Keratinocyte (primary cell): Measurements from ENCODE around the gene EPG5. TPM values are rescaled to one million over a fixed set of nuclear protein-coding genes. Genes with fewer than 3 reads are reported as not detected.

Experiments used
- DNase-seq: peaks from one replicate; pipeline ENCODE4 v3.0.0-alpha.2; 2011; ENCODE audit warnings: low read depth, missing footprints, low spot score
- FAIRE-seq: peaks from 2 replicates; lab custom pipeline; 2011; peaks lifted over from hg19 to GRCh38; lab: Jason Lieb, UNC
- H2AFZ ChIP-seq: 2 replicates; pipeline ENCODE4 v1.6.0; 2012; ENCODE audit warnings: low read length, control low read depth, inconsistent platforms; ENCODE audit not compliant: control insufficient read depth
- H3K27ac ChIP-seq: 2 replicates; pipeline ENCODE4 v1.5.1; 2011; ENCODE audit warnings: low read length; ENCODE audit not compliant: control insufficient read depth, insufficient read depth
- H3K27me3 ChIP-seq: 3 replicates; pipeline ENCODE4 v1.6.0; 2011; ENCODE audit warnings: low read length; ENCODE audit not compliant: control insufficient read depth, insufficient read depth; ENCODE audit errors: extremely low read depth
- H3K36me3 ChIP-seq, 2 experiments: 2 replicates in 1 of 2; 3 replicates in 1 of 2; pipeline ENCODE4 v1.5.1; 2011; ENCODE audit warnings: low read length in 2 of 2, mild to moderate bottlenecking in 1 of 2; ENCODE audit not compliant: control insufficient read depth in 2 of 2, insufficient read depth in 2 of 2; ENCODE audit errors: extremely low read depth in 1 of 2
- H3K4me1 ChIP-seq: 3 replicates; pipeline ENCODE4 v1.5.1; 2011; ENCODE audit warnings: low read length; ENCODE audit not compliant: control insufficient read depth, insufficient read depth; ENCODE audit errors: extremely low read depth
- H3K4me2 ChIP-seq: 3 replicates; pipeline ENCODE4 v1.6.0; 2011; ENCODE audit warnings: low read depth, low read length; ENCODE audit not compliant: control insufficient read depth, insufficient read depth; ENCODE audit errors: extremely low read depth
- H3K4me3 ChIP-seq, 3 experiments: fragments of 200-600 bp in 1 of 3; sonication (generic) in 1 of 3; 2 replicates in 2 of 3; 3 replicates in 1 of 3; pipeline ENCODE4 v1.5.1; 2011 to 2016; ENCODE audit warnings: low read length in 3 of 3, mild to moderate bottlenecking in 3 of 3, control low read depth in 2 of 3, inconsistent platforms in 1 of 3, low read depth in 1 of 3, mixed read lengths in 1 of 3, mixed run types in 1 of 3, moderate library complexity in 1 of 3; ENCODE audit not compliant: control insufficient read depth in 2 of 3, insufficient read depth in 2 of 3; ENCODE audit errors: extremely low read depth in 1 of 3
- H3K79me2 ChIP-seq: 2 replicates; pipeline ENCODE4 v1.6.0; 2012; ENCODE audit warnings: low read length; ENCODE audit not compliant: control insufficient read depth, insufficient read depth
- H3K9ac ChIP-seq: 3 replicates; pipeline ENCODE4 v1.6.0; 2011; ENCODE audit warnings: low read length; ENCODE audit not compliant: control insufficient read depth, insufficient read depth; ENCODE audit errors: extremely low read depth
- H3K9me1 ChIP-seq: 3 replicates; pipeline ENCODE4 v1.6.0; 2011; ENCODE audit warnings: low read length; ENCODE audit not compliant: control insufficient read depth, insufficient read depth; ENCODE audit errors: extremely low read depth
- H3K9me3 ChIP-seq: 2 replicates; pipeline ENCODE4 v1.5.1; 2012; ENCODE audit warnings: low read depth, low read length; ENCODE audit not compliant: control insufficient read depth
- H4K20me1 ChIP-seq: 3 replicates; pipeline ENCODE4 v1.6.0; 2011; ENCODE audit warnings: low read length; ENCODE audit not compliant: control insufficient read depth, insufficient read depth; ENCODE audit errors: extremely low read depth
- EZH2 ChIP-seq: IDR thresholded peaks from one replicate; pipeline ENCODE4 v1.6.1; 2012; ENCODE audit warnings: inconsistent platforms, mild to moderate bottlenecking, low read length, moderate library complexity
- dilution Hi-C: fragments of 300-500 bp; cut with MboI; formaldehyde crosslinking; loops from one replicate; pipeline ENCODE4 v1.7.0; 2020; ENCODE audit warnings: low sequenced_read_pairs; ENCODE audit not compliant: extremely low pct_ligation_motif_present
- polyA plus RNA-seq, 5 experiments: library from polyadenylated mRNA; depleted of rRNA in 3 of 5; stranded (reverse) in 3 of 5; stranded (forward) in 1 of 5; unstranded in 1 of 5; fragments of >200 nt; gene quantifications; 1 replicate in 1 of 5; 2 replicates in 3 of 5; 3 replicates in 1 of 5; pipeline versions ENCODE4 v1.2.1 to v1.2.3, GENCODE V29; 2011 to 2012; ENCODE audit warnings: missing spikeins in 2 of 5, low read depth in 1 of 5, low replicate concordance in 1 of 5
- TF ChIP-seq, protein P1 (sequence below), 3 experiments: IDR thresholded peaks in 1 of 3; conservative IDR thresholded peaks in 1 of 3; optimal IDR thresholded peaks in 1 of 3; 2 replicates in 2 of 3; 3 replicates in 1 of 3; pipeline versions ENCODE3 to v1.5.1; 2011; ENCODE audit warnings: low read length in 3 of 3, mild to moderate bottlenecking in 3 of 3, moderate library complexity in 2 of 3, control low read depth in 1 of 3, inconsistent platforms in 1 of 3; ENCODE audit not compliant: insufficient read depth in 2 of 3; ENCODE audit errors: extremely low read depth in 1 of 3

Gene EPG5
- polyA plus RNA-seq, 1 donor (not counting 4 experiments of a cell fraction or from before 2014, with no cell fraction given): 17.8 TPM

GRCh38 chr18:45981821-45982220, 14.7 kb upstream of the EPG5 start:
- no peak overlapping the region for H3K4me2 ChIP-seq
- TF ChIP-seq EZH2: no peak
- TF ChIP-seq, protein P1, sequence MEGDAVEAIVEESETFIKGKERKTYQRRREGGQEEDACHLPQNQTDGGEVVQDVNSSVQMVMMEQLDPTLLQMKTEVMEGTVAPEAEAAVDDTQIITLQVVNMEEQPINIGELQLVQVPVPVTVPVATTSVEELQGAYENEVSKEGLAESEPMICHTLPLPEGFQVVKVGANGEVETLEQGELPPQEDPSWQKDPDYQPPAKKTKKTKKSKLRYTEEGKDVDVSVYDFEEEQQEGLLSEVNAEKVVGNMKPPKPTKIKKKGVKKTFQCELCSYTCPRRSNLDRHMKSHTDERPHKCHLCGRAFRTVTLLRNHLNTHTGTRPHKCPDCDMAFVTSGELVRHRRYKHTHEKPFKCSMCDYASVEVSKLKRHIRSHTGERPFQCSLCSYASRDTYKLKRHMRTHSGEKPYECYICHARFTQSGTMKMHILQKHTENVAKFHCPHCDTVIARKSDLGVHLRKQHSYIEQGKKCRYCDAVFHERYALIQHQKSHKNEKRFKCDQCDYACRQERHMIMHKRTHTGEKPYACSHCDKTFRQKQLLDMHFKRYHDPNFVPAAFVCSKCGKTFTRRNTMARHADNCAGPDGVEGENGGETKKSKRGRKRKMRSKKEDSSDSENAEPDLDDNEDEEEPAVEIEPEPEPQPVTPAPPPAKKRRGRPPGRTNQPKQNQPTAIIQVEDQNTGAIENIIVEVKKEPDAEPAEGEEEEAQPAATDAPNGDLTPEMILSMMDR (optimal IDR thresholded peaks at IDR 0.05 in 1 of 3, IDR thresholded peaks at IDR 0.05 in 1 of 3, conservative IDR thresholded peaks at IDR 0.05 in 1 of 3; ENCODE audit: extremely low read depth in 1 of 3, insufficient read depth in 2 of 3, low read length in 3 of 3): no peak
- DNase-seq (no peak), FAIRE-seq (no peak)
- dilution Hi-C loops: no loop called here
- no peaks in the 10 kb centered on the region for H3K27me3 ChIP-seq
- no peak overlapping the region for H2AFZ ChIP-seq
- peaks cover 0 to 1% of the 10 kb centered on the region in 2 experiments for H3K36me3 ChIP-seq
- no peak overlapping the region for H3K27ac ChIP-seq
- no peaks in the 10 kb centered on the region for H3K9me1 ChIP-seq
- H4K20me1 ChIP-seq: no peaks in the 10 kb centered on the region
- H3K9me3 ChIP-seq: no peaks in the 10 kb centered on the region
- no peaks in the 10 kb centered on the region for H3K4me1 ChIP-seq
- no peak overlapping the region for H3K9ac ChIP-seq
- no peaks in the 10 kb centered on the region for H3K79me2 ChIP-seq
- H3K4me3 ChIP-seq: no peak overlapping the region

- Histone ChIP-seq H3K4me1 (no peaks in the 10 kb centered on the region), H3K36me3 (peaks cover 0 to 1% of the 10 kb centered on the region in 2 experiments), H3K4me3 (no peak overlapping the region), H2AFZ (no peak overlapping the region), H3K4me2 (no peak overlapping the region), H3K9me3 (no peaks in the 10 kb centered on the region), H3K27ac (no peak overlapping the region), H3K27me3 (no peaks in the 10 kb centered on the region), H3K9me1 (no peaks in the 10 kb centered on the region), H3K79me2 (no peaks in the 10 kb centered on the region), H4K20me1 (no peaks in the 10 kb centered on the region), H3K9ac (no peak overlapping the region)
- FAIRE-seq: no peak
- no peak for DNase-seq
- TF ChIP-seq, protein P1 (optimal IDR thresholded peaks at IDR 0.05 in 1 of 3, IDR thresholded peaks at IDR 0.05 in 1 of 3, conservative IDR thresholded peaks at IDR 0.05 in 1 of 3; ENCODE audit: extremely low read depth in 1 of 3, insufficient read depth in 2 of 3, low read length in 3 of 3): no peak
- no peak for TF ChIP-seq EZH2
- dilution Hi-C loops: no loop called here
These were observed 13.1 kb upstream of the EPG5 start for GRCh38 chr18:45980229-45980628.
